Adrenal gland (tissue), 5 donors: Measurements from ENCODE around the gene BCL7A.

ENCODE experiments used
- POLR2A ChIP-seq, 2 donors: fragments of 450-650 bp; IDR thresholded peaks; one replicate each; pipeline ENCODE4 v1.6.1; 2017; ENCODE audit warnings: antibody characterized with exemption in 2 of 2, mild to moderate bottlenecking in 2 of 2, moderate library complexity in 1 of 2
- TF ChIP-seq, protein P1 (sequence below), 6 experiments: fragments of 450-650 bp in 4 of 6; fragments of 200-600 bp in 2 of 6; sonication (generic) in 1 of 6; IDR thresholded peaks; 1 replicate in 5 of 6; 2 replicates in 1 of 6; pipeline versions ENCODE4 v1.5.1 to v1.8.0; 2016 to 2021; ENCODE audit warnings: antibody characterized with exemption in 6 of 6, mild to moderate bottlenecking in 2 of 6, moderate library complexity in 1 of 6
- donor health status: DM: no; HTN: no; CAD: no.

GRCh38 chr12:122104844-122105243 is 83.2 kb downstream of the BCL7A start:
- TF ChIP-seq, protein P1, sequence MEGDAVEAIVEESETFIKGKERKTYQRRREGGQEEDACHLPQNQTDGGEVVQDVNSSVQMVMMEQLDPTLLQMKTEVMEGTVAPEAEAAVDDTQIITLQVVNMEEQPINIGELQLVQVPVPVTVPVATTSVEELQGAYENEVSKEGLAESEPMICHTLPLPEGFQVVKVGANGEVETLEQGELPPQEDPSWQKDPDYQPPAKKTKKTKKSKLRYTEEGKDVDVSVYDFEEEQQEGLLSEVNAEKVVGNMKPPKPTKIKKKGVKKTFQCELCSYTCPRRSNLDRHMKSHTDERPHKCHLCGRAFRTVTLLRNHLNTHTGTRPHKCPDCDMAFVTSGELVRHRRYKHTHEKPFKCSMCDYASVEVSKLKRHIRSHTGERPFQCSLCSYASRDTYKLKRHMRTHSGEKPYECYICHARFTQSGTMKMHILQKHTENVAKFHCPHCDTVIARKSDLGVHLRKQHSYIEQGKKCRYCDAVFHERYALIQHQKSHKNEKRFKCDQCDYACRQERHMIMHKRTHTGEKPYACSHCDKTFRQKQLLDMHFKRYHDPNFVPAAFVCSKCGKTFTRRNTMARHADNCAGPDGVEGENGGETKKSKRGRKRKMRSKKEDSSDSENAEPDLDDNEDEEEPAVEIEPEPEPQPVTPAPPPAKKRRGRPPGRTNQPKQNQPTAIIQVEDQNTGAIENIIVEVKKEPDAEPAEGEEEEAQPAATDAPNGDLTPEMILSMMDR (IDR thresholded peaks at IDR 0.05), result no peak
- no peak for TF ChIP-seq POLR2A (IDR thresholded peaks at IDR 0.05)
